Adrenal gland (tissue), 12 donors: ENCODE results near the gene LBP. TPM values are rescaled to one million over a fixed set of nuclear protein-coding genes. Genes with fewer than 3 reads are reported as not detected.

ENCODE experiments used
- DNase-seq, 7 donors: peaks; one replicate each; pipeline ENCODE4 v3.0.0-alpha.2; 2019 to 2020
- H3K27ac ChIP-seq, 5 donors: fragments of 200-600 bp; sonication (generic) in 4 of 5; 1 replicate in 3 of 5; 2 replicates in 2 of 5; pipeline versions ENCODE4 v1.5.1 to v1.8.0; 2016 to 2020; ENCODE audit warnings: mild to moderate bottlenecking in 1 of 5
- H3K27me3 ChIP-seq: fragments of 200-600 bp; 2 replicates; pipeline ENCODE4 v1.8.0; 2021
- H3K36me3 ChIP-seq, 2 donors: fragments of 200-600 bp; replicated peaks in 1 of 2; 1 replicate in 1 of 2; 2 replicates in 1 of 2; pipeline versions ENCODE4 v1.5.1 to v1.8.0; 2018 to 2022
- H3K4me1 ChIP-seq, 2 donors: fragments of 200-600 bp; replicated peaks in 1 of 2; 1 replicate in 1 of 2; 2 replicates in 1 of 2; pipeline versions ENCODE4 v1.5.1 to v1.8.0; 2018 to 2021
- H3K4me3 ChIP-seq, 4 donors: fragments of 200-600 bp; sonication (generic) in 3 of 4; one replicate each; pipeline ENCODE4 v1.5.1; 2016 to 2018
- H3K9me3 ChIP-seq, 3 donors: fragments of 200-600 bp; sonication (generic) in 1 of 3; replicated peaks in 1 of 3; 1 replicate in 2 of 3; 2 replicates in 1 of 3; pipeline versions ENCODE4 v1.5.1 to v1.8.0; 2016 to 2021
- CTCF ChIP-seq, 6 experiments: fragments of 450-650 bp in 4 of 6; fragments of 200-600 bp in 2 of 6; sonication (generic) in 1 of 6; IDR thresholded peaks; 1 replicate in 5 of 6; 2 replicates in 1 of 6; pipeline versions ENCODE4 v1.5.1 to v1.8.0; 2016 to 2021; ENCODE audit warnings: antibody characterized with exemption in 6 of 6, mild to moderate bottlenecking in 2 of 6, moderate library complexity in 1 of 6
- POLR2A ChIP-seq, 2 donors: fragments of 450-650 bp; IDR thresholded peaks; one replicate each; pipeline ENCODE4 v1.6.1; 2017; ENCODE audit warnings: antibody characterized with exemption in 2 of 2, mild to moderate bottlenecking in 2 of 2, moderate library complexity in 1 of 2
- WGBS, 4 donors: extraction: QIAGEN DNeasy Blood & Tissue Kit in 2 of 4; methylation state at CpG; one replicate each; pipeline versions ENCODE4 v1.1.5 to v1.1.7; 2013 to 2017; 5-methylcytosine and 5-hydroxymethylcytosine counted together
- intact Hi-C, 2 donors: fragments of 100-400 bp; cut with DNase I; formaldehyde crosslinking; loops; one replicate each; pipeline versions ENCODE4 v1.14.1 to v1.15.0; 2022 to 2023
- polyA plus RNA-seq, 3 donors: library from polyadenylated mRNA; stranded (reverse); fragments of 200-250 nt in 2 of 3; fragments of 350-450 nt in 1 of 3; fragmentation: Illumina TruSeq in 1 of 3; extraction: RNeasy Lipid Tissue Mini Kit (QIAGEN cat#74804) in 1 of 3; gene quantifications; one replicate each; pipeline ENCODE4 v1.2.3, GENCODE V29; 2013 to 2014
- small RNA-seq, 2 donors: library from RNA; depleted of rRNA; stranded (forward); fragments of <200 nt; gene quantifications; one replicate each; pipeline ENCODE3, GENCODE V24; 2016
- total RNA-seq, 9 donors: library from RNA; depleted of rRNA in 4 of 9; stranded (reverse); fragments of >200 nt in 4 of 9; fragments of 120-200 nt in 1 of 9; fragmentation: NEBNext Ultra II Directional in 1 of 9; extraction: Animal tissue kit (Norgen Biotek cat#: 25700) in 1 of 9; gene quantifications; one replicate each; pipeline versions ENCODE4 v1.1.0 to v1.2.4, GENCODE V29; 2013 to 2023
- donor health status: healthy with polysubstance abuse.
- donor health status: Bipolar disorder and iron deficiency.
- donor health status: DM: yes; HTN: yes; CAD: no.
- donor health status: DM: no; HTN: no; CAD: no.
- donor health status: DM: no; HTN: no; CAD: no.
- donor health status: DM: yes; HTN: yes; CAD: no.

The LBP gene
- total and polyA plus RNA-seq, 12 donors: 0.15 to 2.0 (median 0.41) TPM; not detected in 2

- intact Hi-C loops: no loop called here
Measured at GRCh38 chr20:38423541-38423940, 77.3 kb downstream of the LBP start.

GRCh38 chr20:38424401-38424800 lies 78.1 kb downstream of the LBP start:
- intact Hi-C loops: no loop called here
- no peak overlapping the region for H3K27ac ChIP-seq
- H3K9me3 ChIP-seq: no peaks in the 10 kb centered on the region
- peaks cover 0 to 17% of the 10 kb centered on the region in 2 donors for H3K4me1 ChIP-seq
- H3K36me3 ChIP-seq: peaks cover 0 to 99% of the 10 kb centered on the region in 2 donors
- TF ChIP-seq CTCF (IDR thresholded peaks at IDR 0.05) (no peak), POLR2A (IDR thresholded peaks at IDR 0.05) (no peak)
- DNase-seq: no peak
- no peak overlapping the region for H3K4me3 ChIP-seq
- WGBS, 4 donors: 90 to 100% (median 93%) methylated on average over 1 of the region's 1 CpG
- no peaks in the 10 kb centered on the region for H3K27me3 ChIP-seq

More at GRCh38 chr20:38423541-38423940, 77.3 kb downstream of the LBP start:
- Histone ChIP-seq H3K9me3 (no peaks in the 10 kb centered on the region), H3K27me3 (no peaks in the 10 kb centered on the region), H3K4me1 (peaks cover 0 to 17% of the 10 kb centered on the region in 2 donors), H3K36me3 (peaks cover 0 to 98% of the 10 kb centered on the region in 2 donors), H3K4me3 (no peak overlapping the region), H3K27ac (no peak overlapping the region)
- no peak for DNase-seq
- TF ChIP-seq CTCF (IDR thresholded peaks at IDR 0.05) (no peak), POLR2A (IDR thresholded peaks at IDR 0.05) (no peak)
- 77 to 88% (median 83%) methylated on average over 4 of the region's 4 CpGs for WGBS, 4 donors

GRCh38 chr20:38426006-38426897 lies 80.0 kb downstream of the LBP start:
- H3K9me3 ChIP-seq: no peaks in the 10 kb centered on the region
- no peak overlapping the region for H3K4me3 ChIP-seq
- WGBS, 4 donors: 66 to 73% (median 68%) methylated on average over 15 of the region's 15 CpGs
- H3K36me3 ChIP-seq: peaks cover 0 to 99% of the 10 kb centered on the region in 2 donors
- peaks cover 0 to 17% of the 10 kb centered on the region in 2 donors for H3K4me1 ChIP-seq
- intact Hi-C loops: no loop called here
- peak; percentile 60 to 90 (median 82) for DNase-seq
- H3K27ac ChIP-seq: peak overlapping the region in 3 of 5 donors; percentile 67 to 74 (median 70)
- TF ChIP-seq POLR2A (IDR thresholded peaks at IDR 0.05) (peak in 1 of 2 donors; percentile 30), CTCF (IDR thresholded peaks at IDR 0.05) (no peak)
- H3K27me3 ChIP-seq: no peaks in the 10 kb centered on the region

Small RNA genes lying within 50 kb of the gene (small RNA-seq; reads per million reads assigned to genes)
- gene RF00056 (0 reads per million in 2 donors), gene SNORA71B (4.9 to 9.7 reads per million in 2 donors)

Other genes starting within 250 kb of the LBP start
- 100 to 1,000 TPM in 6 of 9 donors, 10 to 100 TPM in 3; 13.4 to 262 (median 108) TPM for gene TGM2, start 181.2 kb upstream of the LBP start, total RNA-seq
- gene TGM2, start 181.2 kb upstream of the LBP start, polyA plus RNA-seq: 10 to 100 TPM; 32.1 to 60.8 (median 46.9) TPM
- 1 to 10 TPM in 7 of 9 donors, under 1 TPM in 2; 0.78 to 5.3 (median 1.9) TPM for gene KIAA1755, start 85.7 kb upstream of the LBP start, total RNA-seq
- gene KIAA1755, start 85.7 kb upstream of the LBP start, polyA plus RNA-seq: 1 to 10 TPM in 2 of 3 donors, under 1 TPM in 1; 0.42 to 8.0 (median 3.2) TPM
- under 1 TPM in 7 of 9 donors, not detected in 2; 0.15 to 0.74 (median 0.29) TPM for gene BPI, start 42.3 kb upstream of the LBP start, total RNA-seq
- under 1 TPM; 0.13 to 0.18 (median 0.16) TPM for gene BPI, start 42.3 kb upstream of the LBP start, polyA plus RNA-seq
- 10 to 100 TPM in 7 of 9 donors, 1 to 10 TPM in 2; 6.4 to 67.8 (median 17.2) TPM for gene SNHG17, start 88.8 kb downstream of the LBP start, total RNA-seq
- 10 to 100 TPM; 38.5 to 68.0 (median 57.8) TPM for gene SNHG17, start 88.8 kb downstream of the LBP start, polyA plus RNA-seq
- 10 to 100 TPM; 23.9 to 44.7 (median 33.4) TPM for gene RALGAPB, start 126.4 kb downstream of the LBP start, total RNA-seq
- gene RALGAPB, start 126.4 kb downstream of the LBP start, polyA plus RNA-seq: 10 to 100 TPM; 11.7 to 34.7 (median 15.6) TPM
- gene ADIG, start 234.7 kb downstream of the LBP start, total RNA-seq: not detected
- not detected for gene ADIG, start 234.7 kb downstream of the LBP start, polyA plus RNA-seq